ENCODE measurements around the gene RFC1. TPM values are rescaled to one million over a fixed set of nuclear protein-coding genes. Genes with fewer than 3 reads are reported as not detected.

The RFC1 gene
- total and polyA plus RNA-seq, 9 of the 15 experiments (the other 6 are each of a cell fraction or from before 2014, with no cell fraction given), result 16.8 to 85.6 (median 45.2) TPM

GRCh38 chr4:39335566-39335965, 30.6 kb downstream of the RFC1 start:
- no peaks in the 10 kb centered on the region for H3K9me1 ChIP-seq (ENCODE audit: control insufficient read depth, insufficient read depth, low read length)
- in situ Hi-C loops (cut with MboI) (no loop called here), intact Hi-C loops (cut with micrococcal nuclease) (no loop called here)
- BruUV-seq (replicated peaks), result no TSS peak
- FAIRE-seq (no peak), ATAC-seq (no peak), DNase-seq (ENCODE audit: extremely low read depth in 1 of 4, low spot score in 3 of 4) (no peak)
- POLR2A ChIA-PET, result no interaction called here
- no peak overlapping the region for H3K27ac ChIP-seq (ENCODE audit: extremely low read depth, low read depth, low read length)
- H3K9ac ChIP-seq (ENCODE audit: insufficient read depth in 1 of 2, low read depth in 2 of 2, low read length in 2 of 2), result no peak overlapping the region
- WGBS (ENCODE audit: insufficient coverage, low coverage, missing lambda C conversion rate), result 77% methylated on average over 4 of the region's 4 CpGs
- peaks cover 49% of the 10 kb centered on the region for H3K79me2 ChIP-seq (ENCODE audit: control insufficient read depth, insufficient read depth, low read length)
- H4K20me1 ChIP-seq (replicated peaks; ENCODE audit: control insufficient read depth, insufficient read depth, low read length), result no peaks in the 10 kb centered on the region
- no peak overlapping the region for H3K4me2 ChIP-seq (ENCODE audit: insufficient read depth, low read length)
- peaks cover 9% of the 10 kb centered on the region; the same call in 1 of the 3 replicates for H3K36me3 ChIP-seq (ENCODE audit: control insufficient read depth, insufficient read depth, low read length)
- no peaks in the 10 kb centered on the region for H3K27me3 ChIP-seq (ENCODE audit: control insufficient read depth in 2 of 2, insufficient read depth in 2 of 2, low read length in 2 of 2)
- H2AFZ ChIP-seq (ENCODE audit: low read depth, low read length), result no peak overlapping the region
- CTCF ChIA-PET (ENCODE audit: low intra/inter-chr PET ratio), result no interaction called here
- no peaks in the 10 kb centered on the region for H3K4me1 ChIP-seq (replicated peaks in 1 of 2; ENCODE audit: control insufficient read depth in 2 of 2, insufficient read depth in 2 of 2, low read length in 2 of 2)
- no peak overlapping the region for H3K4me3 ChIP-seq
- no peaks in the 10 kb centered on the region for H3K9me3 ChIP-seq (replicated peaks; ENCODE audit: control insufficient read depth, insufficient read depth, low read depth, low read length)
- TF ChIP-seq ZMIZ1 (IDR thresholded peaks at IDR 0.05; ENCODE audit: low read depth in 2 of 2, low read length in 2 of 2) (no peak), TARDBP (IDR thresholded peaks at IDR 0.05) (no peak), BCOR (IDR thresholded peaks at IDR 0.05) (no peak), CUX1 (CRISPR knock-in tag; IDR thresholded peaks at IDR 0.05) (no peak), CBX5 (IDR thresholded peaks at IDR 0.05; ENCODE audit: borderline replicate concordance, low read depth) (no peak), ZNF830 (CRISPR knock-in tag; IDR thresholded peaks at IDR 0.05) (no peak), MTA1 (IDR thresholded peaks at IDR 0.05; ENCODE audit: borderline replicate concordance) (no peak), GTF2B (IDR thresholded peaks at IDR 0.05; ENCODE audit: extremely low read depth, insufficient read length) (no peak), ZNF263 (CRISPR knock-in tag; IDR thresholded peaks at IDR 0.05; ENCODE audit: borderline replicate concordance) (no peak), ETS1 (conservative IDR thresholded peaks at IDR 0.05; ENCODE audit: control insufficient read depth, low read depth, low read length) (no peak), TFAM (CRISPR knock-in tag; conservative IDR thresholded peaks at IDR 0.05) (no peak), ZNF75A (CRISPR knock-in tag; IDR thresholded peaks at IDR 0.05) (no peak), ZFPM2 (CRISPR knock-in tag; IDR thresholded peaks at IDR 0.05) (no peak), POLR2AphosphoS2 (IDR thresholded peaks at IDR 0.05; ENCODE audit: low read length) (no peak)
